ENCODE results near the gene PRX.

DNA sequence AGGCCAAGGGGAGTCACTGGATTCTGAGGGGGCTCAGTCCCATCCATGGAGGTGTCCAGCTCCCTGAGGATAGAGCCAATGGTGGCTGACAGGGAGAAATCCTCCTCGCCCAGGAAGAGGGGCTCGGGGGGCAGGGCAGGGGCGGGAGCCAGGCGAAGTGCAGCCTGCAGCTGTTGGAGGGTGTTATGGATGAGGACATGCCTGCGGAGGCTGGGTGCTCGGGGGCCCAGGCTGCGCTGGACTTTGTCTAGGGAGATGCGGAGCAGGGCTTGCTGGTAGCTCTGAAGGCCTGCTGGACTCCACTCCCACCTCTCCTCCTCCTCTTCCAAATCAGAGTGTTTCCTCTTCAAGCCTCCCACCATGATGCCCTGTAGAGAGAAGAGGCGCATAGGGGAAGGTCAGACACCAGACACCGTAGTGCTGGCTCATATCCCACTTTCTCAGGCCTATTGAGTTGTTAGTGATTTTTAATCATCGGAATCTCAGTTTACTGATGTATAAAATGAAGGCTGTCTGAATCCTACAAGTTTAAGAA is 28.6 kb upstream of the PRX start:
- TF ChIP-seq, protein P1, sequence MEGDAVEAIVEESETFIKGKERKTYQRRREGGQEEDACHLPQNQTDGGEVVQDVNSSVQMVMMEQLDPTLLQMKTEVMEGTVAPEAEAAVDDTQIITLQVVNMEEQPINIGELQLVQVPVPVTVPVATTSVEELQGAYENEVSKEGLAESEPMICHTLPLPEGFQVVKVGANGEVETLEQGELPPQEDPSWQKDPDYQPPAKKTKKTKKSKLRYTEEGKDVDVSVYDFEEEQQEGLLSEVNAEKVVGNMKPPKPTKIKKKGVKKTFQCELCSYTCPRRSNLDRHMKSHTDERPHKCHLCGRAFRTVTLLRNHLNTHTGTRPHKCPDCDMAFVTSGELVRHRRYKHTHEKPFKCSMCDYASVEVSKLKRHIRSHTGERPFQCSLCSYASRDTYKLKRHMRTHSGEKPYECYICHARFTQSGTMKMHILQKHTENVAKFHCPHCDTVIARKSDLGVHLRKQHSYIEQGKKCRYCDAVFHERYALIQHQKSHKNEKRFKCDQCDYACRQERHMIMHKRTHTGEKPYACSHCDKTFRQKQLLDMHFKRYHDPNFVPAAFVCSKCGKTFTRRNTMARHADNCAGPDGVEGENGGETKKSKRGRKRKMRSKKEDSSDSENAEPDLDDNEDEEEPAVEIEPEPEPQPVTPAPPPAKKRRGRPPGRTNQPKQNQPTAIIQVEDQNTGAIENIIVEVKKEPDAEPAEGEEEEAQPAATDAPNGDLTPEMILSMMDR (IDR thresholded peaks at IDR 0.05; ENCODE audit: low read length) = no peak
- TF ChIP-seq EZH2 (IDR thresholded peaks at IDR 0.05; ENCODE audit: borderline replicate concordance, low read length) = no peak

All from OCI-LY1 (cell line).